ENCODE results near the gene RUFY3.
"Not testable (repeated sequence)": the region's sequence is repeated elsewhere in the genome, so short reads cannot be mapped to it uniquely, and the experiment has no call there.

Gene RUFY3

DNA sequence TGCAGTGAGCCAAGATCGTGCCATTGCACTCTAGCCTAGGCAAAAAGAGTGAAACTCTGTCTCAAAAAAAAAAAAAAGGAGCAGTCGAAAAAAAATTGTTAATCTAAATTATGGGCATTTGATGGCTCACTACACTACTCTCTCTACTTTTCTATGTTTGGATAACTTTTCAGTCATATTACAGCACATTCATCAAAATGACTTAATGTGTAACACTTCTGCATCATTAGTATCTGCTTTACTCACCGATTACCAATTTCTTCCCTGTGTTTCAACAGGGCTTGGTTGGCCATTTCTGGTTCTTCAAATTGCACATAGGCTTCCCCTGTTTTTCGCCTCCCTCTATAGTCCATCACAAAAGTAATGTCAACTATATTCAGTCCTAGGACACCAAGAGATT lies 109.5 kb downstream of the RUFY3 start:
- TF ChIP-seq, protein P1, sequence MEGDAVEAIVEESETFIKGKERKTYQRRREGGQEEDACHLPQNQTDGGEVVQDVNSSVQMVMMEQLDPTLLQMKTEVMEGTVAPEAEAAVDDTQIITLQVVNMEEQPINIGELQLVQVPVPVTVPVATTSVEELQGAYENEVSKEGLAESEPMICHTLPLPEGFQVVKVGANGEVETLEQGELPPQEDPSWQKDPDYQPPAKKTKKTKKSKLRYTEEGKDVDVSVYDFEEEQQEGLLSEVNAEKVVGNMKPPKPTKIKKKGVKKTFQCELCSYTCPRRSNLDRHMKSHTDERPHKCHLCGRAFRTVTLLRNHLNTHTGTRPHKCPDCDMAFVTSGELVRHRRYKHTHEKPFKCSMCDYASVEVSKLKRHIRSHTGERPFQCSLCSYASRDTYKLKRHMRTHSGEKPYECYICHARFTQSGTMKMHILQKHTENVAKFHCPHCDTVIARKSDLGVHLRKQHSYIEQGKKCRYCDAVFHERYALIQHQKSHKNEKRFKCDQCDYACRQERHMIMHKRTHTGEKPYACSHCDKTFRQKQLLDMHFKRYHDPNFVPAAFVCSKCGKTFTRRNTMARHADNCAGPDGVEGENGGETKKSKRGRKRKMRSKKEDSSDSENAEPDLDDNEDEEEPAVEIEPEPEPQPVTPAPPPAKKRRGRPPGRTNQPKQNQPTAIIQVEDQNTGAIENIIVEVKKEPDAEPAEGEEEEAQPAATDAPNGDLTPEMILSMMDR (IDR thresholded peaks at IDR 0.05; ENCODE audit: insufficient read depth, missing control alignments) = no peak
- DNase-seq (ENCODE audit: insufficient read length, low spot score) (no peak), FAIRE-seq (no peak)

DNA sequence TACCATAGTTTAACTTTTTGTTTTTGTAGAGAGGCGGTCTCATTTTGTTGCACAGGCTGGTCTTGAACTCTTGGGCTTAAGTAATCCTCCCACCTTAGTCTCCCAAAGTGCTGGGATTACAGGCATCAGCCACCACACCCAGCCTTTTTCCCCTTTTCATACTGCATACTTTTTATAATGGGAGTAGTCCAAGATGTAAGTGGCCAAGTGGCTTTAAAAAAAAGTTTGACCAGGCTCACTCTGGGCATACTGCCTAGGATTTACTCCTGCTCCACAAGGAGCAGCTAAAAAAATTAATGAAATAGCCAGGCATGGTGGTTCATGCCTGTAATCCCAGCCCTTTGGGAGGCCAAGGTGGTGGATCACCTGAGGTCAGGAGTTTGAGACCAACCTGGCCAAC lies 111.9 kb downstream of the RUFY3 start:
- TF ChIP-seq, protein P1 (IDR thresholded peaks at IDR 0.05; ENCODE audit: insufficient read depth, missing control alignments) = no peak
- DNase-seq (ENCODE audit: insufficient read length, low spot score) (no peak), FAIRE-seq (no peak)

DNA sequence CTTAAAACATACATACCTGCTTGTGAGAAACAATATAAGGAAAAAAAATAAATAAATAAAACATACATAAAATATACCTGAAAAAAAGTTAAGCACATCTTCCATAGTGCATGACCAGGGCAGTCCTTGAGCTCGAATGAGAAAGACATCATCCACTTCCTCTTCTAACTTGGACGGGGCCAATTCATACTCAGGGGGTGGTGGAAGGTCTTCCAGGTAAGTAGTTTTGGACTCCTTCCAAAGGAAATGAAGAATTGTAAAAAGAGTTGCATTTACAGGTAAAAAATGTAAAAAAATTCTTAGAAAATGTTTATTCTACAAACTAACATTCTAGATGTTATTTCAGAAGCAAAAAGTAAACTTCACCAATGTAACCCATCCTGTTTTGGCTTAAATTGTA lies 114.3 kb downstream of the RUFY3 start:
- FAIRE-seq = no peak
- no peak for DNase-seq (ENCODE audit: insufficient read length, low spot score)
- TF ChIP-seq, protein P1 (IDR thresholded peaks at IDR 0.05; ENCODE audit: insufficient read depth, missing control alignments) = no peak

DNA sequence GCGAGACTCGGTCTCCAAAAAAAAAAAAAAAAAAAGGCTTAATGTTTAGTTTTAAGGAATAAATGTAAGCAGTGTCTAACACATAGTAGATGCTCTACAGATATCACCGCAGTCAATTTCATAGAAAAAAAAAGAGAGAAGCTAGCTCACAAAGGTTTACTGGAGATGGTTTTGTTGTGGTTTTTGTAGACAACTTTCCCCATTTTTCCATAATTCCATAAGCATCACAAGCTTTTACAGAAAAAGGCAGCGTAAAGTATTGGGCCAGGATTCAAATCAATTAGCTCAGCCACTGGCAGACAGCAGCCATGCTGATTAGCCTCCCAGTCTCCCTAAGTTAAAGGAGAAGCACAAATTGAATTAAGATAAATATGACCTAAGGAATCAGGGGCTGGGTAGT lies 116.4 kb downstream of the RUFY3 start:
- no peak for DNase-seq (ENCODE audit: insufficient read length, low spot score)
- TF ChIP-seq, protein P1 (IDR thresholded peaks at IDR 0.05; ENCODE audit: insufficient read depth, missing control alignments) = no peak
- FAIRE-seq = no peak

DNA sequence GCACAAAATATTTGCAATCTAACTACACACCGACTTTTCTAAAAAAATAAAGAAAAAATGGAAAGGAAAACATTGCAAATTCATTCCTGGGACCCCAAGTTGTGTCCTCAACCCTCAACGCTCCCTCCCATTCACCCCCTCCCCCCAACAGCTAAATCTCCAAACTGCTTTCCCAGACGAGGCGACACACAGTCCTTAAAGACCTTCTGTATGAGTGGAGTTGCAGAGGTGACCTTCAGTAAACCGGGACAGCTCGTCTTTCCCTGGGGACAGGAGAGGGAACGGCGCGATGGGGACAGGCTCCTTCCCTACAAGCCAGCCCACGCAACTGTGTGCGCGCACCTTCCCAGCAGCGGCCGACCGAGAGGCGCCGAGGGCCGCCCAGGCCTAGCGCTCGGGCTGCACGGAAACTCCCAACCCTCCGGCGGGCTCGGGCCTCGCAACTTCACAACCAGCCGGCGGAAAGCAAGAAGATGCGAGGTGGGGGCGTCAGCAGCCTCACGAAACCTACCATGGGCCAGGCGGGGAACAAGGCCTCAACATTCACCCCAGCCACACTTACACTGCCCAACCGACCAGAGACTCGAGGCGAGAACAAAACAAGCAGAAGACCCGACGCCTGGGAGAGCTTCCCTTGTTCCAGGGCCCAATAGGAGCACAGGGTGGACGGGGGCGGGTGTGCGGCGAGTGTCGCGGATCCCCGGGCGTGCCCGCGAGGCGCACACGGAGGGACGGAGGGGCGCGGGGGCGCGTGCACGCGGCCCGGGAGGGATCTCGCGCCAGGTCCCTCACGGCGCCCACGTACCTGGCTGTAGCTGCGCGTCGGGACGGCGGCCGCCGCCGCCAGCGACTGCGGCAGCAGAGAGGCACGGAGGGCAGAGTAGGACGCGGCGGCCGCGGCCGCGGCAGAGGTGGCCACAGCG lies 117.2 kb downstream of the RUFY3 start:
- FAIRE-seq (no peak), DNase-seq (ENCODE audit: insufficient read length, low spot score) (peak; percentile 22)
- TF ChIP-seq, protein P1 (IDR thresholded peaks at IDR 0.05; ENCODE audit: insufficient read depth, missing control alignments) = no peak

DNA sequence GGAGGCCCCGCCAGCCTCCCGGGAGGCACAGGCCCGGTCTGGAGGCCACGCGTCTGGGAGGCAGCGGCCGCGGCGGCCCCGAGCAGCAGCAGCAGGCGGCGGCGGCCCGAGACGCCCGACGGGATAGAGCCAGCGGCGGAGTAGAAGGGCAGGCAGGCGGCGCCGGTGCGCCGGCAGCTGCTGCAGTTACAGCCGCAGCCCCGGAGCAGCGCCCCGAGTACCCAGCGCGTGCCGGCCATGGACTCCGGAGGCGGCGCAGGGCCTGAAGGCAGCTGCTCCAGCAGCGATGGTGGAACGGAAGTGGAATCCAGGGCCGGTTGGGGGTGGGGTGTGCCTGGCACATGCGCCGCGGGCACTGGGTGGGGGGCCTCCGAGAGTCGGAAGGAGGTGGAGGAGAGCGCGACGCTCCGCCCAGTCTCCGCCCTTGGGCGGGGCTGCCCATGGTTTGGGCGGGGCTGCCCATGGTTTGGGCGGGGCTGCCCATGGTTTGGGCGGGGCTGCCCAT lies 117.9 kb downstream of the RUFY3 start, which contains the start of gene GRSF1:
Gene GRSF1, minus strand, starts transcription at position 302 of the 505 bp plus-strand sequence. Its CDS starts 63 bp downstream, at position 239.
- TF ChIP-seq, protein P1 (IDR thresholded peaks at IDR 0.05; ENCODE audit: insufficient read depth, missing control alignments) = no peak
- FAIRE-seq (no peak), DNase-seq (ENCODE audit: insufficient read length, low spot score) (peak; percentile 40)

DNA sequence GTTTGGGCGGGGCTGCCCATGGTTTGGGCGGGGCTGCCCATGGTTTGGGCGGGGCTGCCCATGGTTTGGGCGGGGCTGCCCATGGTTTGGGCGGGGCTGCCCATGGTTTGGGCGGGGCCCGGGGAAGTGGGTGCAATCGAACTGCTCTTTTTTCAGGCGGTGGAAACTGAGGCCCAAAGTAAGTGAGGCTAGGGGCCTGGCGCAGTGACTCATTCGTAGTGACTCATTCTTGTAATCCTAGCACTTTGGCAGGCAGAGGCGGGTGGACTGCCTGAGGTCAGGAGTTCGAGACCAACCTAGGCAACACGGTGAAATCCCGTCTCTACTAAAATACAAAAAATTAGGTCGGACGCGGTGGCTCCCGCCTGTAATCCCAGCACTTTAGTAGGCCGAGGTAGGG lies 118.4 kb downstream of the RUFY3 start:
- not testable (repeated sequence) for DNase-seq (ENCODE audit: insufficient read length, low spot score); FAIRE-seq

DNA sequence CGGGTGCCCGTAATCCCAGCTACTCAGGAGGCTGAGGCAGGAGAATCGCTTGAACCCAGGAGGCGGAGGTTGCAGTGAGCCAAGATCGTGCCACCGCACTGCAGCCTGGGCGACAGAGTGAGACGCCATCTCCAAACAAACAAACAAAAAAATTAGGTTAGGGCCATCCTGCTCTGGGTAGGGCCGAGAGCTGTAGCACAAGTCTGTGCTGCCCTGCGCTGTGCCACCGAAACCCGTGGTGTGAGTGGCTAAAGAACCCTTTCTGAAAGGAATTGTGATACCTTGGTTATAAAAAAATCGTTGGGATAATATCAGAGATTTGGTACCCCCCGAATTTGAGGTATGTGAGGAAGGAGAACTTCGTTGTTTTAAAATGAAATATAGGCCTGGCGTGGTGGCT lies 118.9 kb downstream of the RUFY3 start:
- FAIRE-seq; DNase-seq (ENCODE audit: insufficient read length, low spot score): not testable (repeated sequence)

Data from D721Med (cell line).